ENCODE results near the gene IDH3B.

Gene IDH3B

DNA sequence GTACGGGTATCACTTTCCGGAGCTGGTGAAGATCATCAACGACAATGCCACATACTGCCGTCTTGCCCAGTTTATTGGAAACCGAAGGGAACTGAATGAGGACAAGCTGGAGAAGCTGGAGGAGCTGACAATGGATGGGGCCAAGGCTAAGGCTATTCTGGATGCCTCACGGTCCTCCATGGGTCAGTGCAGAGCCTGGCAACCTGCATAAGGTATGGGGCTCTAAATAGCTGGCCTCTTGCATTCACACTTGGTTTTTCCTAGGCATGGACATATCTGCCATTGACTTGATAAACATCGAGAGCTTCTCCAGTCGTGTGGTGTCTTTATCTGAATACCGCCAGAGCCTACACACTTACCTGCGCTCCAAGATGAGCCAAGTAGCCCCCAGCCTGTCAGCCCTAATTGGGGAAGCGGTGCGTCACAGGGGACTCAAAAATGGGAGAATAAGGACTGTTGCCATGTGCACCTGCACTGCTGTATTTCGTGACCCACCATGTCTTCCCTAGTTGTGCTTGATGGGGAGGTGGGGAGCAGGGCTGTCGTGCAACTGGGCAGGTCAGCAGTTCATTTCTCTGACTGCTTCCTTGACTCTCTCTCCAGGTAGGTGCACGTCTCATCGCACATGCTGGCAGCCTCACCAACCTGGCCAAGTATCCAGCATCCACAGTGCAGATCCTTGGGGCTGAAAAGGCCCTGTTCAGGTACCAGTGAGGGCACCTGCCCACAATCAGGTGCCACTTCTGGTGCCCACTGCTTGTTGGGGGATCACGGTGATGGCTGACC lies 8.5 kb downstream of the IDH3B start:
- DNase-seq, result no peak

DNA sequence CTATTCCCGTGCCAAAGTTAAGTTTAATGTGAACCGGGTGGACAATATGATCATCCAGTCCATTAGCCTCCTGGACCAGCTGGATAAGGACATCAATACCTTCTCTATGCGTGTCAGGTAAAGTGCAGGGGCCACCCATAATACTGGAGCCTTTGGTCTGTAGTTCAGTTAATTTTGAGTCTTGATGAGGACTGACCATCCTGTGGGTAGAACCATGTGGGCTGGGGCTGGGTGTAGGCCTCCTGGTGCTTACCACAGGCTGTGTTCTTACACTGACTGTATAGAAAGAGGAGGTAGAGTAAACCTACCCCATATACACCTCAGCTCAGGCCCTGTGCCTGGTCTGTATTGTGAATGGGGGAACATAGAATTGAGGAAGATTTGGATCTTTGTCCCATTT lies 9.2 kb downstream of the IDH3B start:
- DNase-seq, result no peak

DNA sequence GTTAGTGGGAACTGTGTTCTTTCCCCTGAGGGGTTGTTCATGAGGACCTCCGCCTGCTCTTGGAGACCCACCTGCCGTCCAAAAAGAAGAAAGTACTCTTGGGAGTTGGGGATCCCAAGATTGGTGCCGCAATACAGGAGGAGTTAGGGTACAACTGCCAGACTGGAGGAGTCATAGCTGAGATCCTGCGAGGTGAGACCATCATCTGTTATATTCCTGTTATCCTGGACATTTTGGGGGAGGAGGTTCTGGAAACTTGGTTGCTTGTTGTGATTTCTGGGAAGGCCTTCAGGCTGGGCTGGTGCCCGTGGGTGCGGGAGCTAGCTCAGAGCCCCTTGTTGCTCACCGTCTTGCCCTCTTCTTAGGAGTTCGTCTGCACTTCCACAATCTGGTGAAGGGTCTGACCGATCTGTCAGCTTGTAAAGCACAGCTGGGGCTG lies 9.6 kb downstream of the IDH3B start:
- DNase-seq, result no peak

DNA sequence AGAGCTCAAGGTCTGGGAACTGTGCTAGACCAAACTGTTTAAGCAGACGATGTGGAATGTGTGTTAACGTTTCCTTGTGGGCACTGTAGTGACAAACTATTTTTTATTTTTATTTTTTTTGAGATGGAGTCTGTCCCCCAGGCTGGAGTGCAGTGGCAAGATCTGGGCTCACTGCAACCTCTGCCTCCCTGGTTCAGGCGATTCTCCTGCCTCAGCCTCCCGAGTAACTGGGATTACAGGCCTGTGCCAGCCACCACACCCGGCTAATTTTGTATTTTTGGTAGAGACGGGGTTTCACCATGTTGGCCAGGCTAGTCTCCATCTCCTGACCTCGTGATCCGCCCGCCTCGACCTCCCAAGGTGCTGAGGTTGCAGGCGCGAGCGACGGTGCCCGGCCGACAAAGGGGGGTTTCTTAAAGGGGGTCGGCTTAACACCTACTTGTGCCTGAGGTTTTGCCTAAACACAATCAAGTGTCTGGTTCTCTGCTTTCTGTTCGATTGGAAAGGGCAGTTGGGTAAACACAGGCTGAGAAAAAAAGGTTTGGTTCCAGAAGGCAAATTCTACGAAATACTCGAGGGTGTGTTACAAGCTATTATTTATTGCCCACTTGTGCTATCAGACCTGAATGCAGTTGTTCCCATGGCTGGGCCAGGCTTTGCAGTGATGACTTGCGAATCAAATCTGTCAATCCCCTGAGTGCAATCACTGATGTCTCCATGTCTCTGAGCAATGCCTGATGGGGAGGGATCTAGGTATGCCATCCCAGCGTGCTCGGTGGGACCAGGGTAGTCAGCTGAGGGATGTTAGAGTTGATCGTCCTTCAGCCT lies 10.2 kb downstream of the IDH3B start:
- no peak for DNase-seq

DNA sequence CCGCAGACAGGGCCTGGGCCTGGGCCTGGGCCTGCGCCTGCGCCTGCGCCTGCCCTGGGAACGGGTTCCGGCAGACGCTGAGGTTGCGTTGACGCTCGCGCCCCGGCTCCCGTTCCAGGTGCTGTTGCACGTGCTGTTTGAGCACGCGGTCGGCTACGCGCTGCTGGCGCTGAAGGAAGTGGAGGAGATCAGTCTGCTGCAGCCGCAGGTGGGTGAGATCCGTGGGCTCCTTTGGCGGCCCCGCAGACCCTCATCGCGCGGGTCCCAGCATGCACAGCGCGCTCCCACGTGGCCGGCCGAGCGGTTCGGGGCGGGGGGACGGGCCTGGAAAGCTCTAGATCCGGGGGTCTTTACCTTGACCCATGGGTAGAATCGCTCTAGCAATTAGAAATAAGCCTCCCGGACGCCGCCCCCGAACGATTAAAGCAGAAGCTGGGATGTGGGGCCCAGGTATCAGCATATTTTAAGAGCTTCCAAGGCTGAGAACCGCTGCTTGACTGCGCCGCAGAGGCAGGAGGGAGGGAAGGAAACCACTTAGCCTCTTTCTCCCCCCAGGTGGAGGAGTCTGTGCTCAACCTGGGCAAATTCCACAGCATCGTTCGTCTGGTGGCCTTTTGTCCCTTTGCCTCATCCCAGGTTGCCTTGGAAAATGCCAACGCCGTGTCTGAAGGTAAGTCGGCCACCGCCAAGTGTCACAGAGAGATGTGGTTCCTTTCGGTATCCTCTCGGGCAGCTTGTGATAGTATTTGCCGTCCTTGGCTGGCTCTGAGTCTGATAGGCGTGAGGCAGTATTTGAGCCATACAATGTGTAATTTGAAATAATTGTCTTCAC lies 11.1 kb downstream of the IDH3B start:
- peak; percentile 66 for DNase-seq

DNA sequence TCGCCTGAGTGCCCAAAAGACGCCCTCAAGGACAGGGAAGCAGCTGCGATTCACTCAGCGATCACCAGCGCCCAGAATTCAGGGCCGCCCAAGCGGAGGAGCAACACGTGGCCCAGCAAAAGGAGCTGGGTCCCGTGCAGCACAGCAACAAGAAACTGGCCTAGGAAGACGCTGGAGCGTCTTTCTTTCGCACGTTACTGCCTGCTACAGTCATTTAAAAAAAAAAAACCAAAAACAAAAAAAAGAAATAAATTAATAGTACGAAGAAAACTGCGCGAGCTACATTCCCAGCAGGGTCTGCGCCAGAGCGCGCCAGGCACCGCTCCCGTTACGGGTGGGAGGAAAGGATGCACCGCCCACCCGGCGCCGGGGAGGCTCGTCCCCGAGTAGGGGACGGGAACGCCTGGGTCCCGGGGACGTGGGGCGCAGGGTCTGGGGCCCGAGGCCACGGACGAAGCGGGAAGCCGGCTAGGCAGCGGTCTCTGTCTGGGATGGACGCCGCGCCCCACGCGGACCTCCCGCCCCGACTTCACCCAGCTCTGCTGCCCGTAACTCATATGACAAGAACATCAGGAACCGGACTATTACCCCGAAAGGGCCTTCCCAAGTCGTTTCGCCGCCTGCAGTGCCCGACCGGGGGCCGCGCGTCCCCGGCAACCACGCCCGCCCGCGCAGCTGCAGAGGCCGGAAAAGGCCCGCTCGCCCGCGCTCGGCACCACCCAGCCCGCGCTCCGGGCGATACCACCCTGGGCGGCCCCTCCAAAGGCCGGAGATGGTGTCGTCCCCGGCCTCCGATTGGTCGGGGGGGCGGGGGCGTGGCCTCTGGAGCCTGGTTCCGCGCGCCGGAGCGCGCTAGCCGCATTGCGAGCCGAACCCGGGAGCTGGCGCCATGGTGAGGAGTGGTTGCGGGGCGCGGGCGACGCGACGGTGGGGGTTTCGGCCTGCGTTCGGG lies 12.0 kb downstream of the IDH3B start, which contains the start of gene NOP56:
NOP56 (plus strand) TSS at position 861 of the 952 bp plus-strand sequence; CDS start at position 890, 29 bp downstream.
- DNase-seq, result peak; percentile 97

DNA sequence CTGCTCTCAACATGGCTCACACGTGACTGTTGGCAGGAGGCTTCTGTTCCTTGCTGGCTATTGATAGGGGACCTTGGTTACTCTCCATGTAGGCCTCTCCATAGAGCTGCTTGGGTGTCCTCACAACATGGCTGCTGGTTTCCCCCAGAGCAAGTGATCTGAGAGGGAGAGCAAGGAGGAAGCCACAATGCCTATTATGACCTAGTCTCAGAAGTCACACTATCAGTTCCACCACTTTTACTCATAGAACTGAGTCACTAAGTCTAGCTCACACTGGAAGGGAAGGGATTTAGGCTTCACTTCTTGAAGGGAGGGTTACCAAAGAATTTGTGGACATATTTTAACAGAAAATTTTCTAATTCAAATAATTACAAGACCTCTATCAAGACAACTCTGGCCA lies 20.3 kb downstream of the IDH3B start:
- DNase-seq, result no peak

DNA sequence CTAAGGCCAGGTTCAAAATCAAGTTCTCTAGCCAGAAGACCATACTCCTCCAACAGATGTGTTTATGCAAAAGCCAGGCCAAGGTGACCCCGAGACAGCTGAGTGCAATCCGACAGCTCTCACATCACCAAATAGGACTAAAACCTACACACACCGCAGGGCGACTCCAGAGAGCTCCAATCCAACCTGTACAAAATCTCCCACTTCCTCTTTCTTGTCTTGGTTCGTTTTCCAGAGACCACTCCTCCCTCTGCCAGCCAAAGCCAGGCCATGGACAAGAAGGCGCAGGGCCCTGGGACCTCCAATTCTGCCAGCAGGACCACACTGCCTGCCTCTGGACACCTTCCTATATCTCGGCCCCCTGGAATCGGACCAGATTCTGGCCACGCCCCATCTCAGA lies 23.1 kb downstream of the IDH3B start:
- DNase-seq, result no peak

DNA sequence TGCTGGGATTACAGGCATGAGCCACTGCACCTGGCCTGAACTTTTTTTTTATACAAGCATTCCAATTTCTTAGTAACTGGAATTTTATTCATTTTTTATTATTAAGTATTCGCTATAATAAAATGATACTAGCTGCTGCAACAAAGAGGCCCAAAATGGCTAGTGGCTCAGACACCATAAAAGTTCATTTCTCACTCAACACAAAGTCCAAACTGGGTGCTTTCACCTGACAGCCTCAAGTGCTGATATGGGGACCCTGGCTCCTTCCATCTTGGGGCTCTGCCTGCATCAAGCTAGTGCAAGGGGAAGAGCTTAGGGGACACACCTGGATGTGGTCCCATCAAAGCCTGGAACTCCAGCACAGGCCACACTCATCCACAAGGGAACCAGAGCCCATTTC lies 23.8 kb downstream of the IDH3B start:
- DNase-seq, result no peak

DNA sequence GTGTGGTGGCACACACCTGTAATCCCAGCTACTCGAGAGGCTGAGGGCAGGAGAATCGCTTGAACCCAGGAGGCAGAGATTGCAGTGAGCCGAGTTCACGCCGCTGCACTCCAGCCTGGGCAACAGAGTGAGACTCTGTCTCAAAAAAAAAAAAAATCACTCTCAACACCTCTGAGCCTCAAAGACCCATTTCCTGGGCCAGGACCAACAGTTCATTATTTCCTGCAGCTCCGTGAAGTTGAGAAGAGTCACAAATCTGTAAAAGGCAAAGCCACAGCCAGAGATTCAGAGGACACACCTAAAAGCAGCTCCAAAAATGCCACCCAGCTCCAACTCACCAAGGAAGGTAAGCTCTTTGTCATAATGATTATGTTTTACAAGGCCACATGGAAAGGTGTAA lies 26.8 kb downstream of the IDH3B start:
- no peak for DNase-seq

DNA sequence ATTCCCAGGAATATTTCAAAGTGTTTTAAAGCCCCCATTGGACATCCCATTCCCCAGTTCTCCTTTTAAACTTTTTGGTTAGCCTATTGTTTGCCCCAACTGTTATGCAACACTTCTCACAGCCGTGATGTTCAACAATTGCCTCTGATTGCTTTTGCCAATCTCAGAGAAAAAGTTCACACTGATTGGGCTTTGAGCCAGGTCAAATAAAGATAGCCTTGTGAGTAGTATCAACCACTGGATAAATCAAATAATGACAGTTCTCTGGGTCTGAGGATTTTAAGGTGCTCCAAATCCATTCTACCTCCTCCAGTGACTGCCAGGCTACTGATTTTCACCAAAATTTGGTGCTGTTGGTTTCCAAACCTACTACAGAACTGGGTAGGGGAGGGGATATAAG lies 30.6 kb downstream of the IDH3B start:
- DNase-seq, result no peak

DNA sequence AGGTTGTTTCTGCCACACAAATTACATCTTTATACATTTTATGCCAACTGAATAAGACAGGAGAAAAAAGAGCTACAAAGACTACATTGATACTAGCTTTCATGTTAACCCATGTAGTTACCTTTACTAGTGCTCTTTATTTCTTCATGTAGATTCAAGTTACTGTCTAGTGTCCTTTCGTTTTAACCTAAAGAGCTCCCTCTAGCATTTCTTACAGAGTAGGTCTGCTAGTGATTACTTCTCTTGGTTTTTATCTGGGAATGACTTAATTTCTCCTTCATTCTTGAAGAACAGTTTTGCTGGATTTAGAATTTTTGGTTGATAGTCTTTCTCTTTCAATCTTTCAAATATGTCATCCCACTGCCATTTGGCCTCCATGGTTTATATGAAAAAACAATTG lies 32.8 kb downstream of the IDH3B start:
- no peak for DNase-seq

DNA sequence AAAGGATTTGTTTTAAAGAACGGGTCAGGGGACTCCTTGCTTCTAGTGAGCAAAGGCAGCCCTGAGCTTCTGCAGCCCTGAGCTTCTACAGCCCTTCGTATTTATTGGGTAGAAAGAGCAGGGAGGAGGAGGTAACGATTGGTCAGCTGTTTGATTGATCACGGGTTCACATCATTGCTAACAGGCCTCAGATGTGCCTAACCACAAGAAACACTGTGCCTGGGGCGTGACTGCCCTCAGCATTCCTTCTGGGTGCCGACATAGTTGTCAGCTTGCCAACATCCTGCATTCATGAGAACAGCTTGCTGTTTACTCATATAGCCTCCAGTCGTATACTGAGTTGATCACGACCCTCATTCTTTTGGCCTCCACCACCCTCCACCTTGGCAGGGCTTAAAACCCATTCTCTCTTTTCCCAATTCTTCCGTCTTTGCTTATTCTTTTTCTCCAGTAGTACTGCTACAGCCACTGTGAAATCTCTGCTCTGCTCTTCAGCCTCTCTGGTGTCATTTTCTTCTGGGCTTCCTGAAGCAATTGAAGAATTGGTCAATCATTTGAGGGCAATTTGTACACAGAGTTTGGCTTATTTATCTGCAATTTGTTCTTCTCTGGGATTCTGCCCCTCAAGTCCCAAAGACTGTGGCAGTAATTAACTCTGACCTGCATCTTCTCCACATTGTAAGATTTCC lies 37.0 kb downstream of the IDH3B start:
- DNase-seq, result no peak

DNA sequence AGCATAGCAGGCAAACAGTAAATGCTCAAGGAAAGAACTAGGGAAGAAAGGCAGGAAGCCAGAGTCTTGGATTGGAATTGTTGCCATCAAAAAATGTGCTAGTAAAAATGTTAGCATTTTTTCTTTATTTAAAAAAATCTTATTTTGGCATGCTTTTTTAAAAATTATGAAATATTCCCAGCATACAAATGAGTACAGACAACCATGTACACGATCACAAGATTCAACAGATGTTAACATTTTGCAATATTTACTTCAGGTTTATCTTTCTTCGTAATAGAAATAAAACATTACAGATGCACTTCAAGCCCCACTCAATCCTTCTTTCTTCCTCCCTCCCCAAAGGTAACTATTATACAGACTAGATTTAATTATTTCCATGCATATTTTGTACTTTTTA lies 39.0 kb downstream of the IDH3B start:
- no peak for DNase-seq

DNA sequence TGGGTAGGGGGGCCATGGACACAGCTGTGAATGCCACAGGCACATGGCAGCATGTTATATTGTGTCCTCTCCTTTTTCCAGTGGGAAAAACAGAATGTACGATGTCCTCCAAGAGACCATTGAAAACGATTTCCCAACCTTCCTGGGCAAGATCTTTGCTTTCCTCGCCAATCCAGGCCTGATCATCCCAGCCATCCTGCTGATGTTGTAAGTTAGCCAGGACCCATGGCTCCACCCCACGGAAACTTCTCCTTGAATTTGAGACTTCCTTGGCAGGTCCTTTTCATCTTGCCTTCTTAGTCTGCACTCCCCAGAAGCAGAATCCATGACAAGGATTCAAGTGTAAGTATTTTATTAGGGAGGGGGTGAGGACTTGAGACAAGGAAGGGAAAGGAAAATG lies 39.8 kb downstream of the IDH3B start:
- no peak for DNase-seq

DNA sequence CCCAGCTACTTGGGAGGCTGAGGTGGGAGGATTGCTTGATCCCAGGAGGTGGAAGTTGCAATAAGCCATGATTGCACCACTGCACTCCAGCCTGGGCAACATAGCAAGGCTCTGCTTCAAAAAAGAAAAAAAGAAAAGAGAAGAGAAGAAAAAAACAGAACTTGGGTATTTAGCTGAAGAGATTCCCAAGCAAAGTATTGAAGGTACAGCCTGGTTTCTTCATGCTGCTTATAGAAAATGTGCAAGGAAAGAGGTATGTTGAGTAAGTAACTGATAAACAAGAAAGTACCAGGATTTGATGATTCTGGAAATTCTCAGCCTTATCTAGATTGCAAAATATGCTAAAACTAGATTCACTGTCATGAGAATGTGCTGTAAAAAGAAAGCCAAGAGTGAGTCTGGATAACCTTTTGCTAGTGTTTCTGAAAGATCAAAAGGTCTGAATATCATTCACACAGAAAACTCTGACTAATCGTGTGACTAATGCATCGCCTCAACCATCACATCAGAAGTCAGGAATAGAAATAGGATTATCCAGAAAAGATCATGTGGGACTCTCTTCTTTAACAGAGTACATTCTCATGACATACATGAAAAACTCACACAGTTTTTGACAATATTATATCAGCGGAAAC lies 43.9 kb downstream of the IDH3B start:
- DNase-seq, result no peak

DNA sequence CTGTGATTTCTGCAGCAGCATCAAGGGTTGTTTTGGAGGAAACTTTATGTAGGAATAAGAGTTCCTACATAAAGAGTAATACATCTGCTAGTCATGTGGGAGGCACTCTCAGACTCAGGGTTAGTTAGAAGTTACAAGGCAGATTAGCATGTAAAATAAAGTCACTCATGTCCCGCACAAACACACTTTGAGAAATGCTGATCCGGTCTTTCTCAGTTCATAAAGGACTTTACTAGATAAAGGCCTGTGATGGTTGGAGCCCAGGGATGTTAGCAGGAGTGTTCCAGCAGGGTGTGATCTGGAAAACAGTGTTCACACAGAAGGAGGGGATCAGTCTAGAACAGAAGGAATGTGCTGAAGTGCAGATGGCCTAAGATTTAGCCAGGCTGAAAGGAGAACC lies 44.7 kb downstream of the IDH3B start:
- no peak for DNase-seq

DNA sequence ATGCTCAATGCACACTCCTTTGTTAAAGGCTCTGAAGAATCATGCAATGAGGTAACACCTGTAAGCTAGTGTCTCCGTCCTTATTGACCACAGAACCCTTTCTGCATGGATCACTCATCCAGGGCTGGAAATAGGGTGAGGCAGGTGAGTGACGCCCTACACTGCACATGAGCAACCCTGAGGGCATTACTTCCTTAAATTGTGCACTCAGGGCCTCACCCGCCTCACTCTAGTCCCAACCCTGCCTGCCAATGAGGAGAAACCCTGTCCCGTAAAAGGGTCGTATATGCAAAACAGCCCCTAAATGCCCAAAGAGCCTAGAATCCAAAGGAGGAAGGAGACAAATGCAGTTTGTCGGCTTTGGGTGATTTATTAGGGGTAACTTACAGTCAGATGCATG lies 45.2 kb downstream of the IDH3B start:
- no peak for DNase-seq

DNA sequence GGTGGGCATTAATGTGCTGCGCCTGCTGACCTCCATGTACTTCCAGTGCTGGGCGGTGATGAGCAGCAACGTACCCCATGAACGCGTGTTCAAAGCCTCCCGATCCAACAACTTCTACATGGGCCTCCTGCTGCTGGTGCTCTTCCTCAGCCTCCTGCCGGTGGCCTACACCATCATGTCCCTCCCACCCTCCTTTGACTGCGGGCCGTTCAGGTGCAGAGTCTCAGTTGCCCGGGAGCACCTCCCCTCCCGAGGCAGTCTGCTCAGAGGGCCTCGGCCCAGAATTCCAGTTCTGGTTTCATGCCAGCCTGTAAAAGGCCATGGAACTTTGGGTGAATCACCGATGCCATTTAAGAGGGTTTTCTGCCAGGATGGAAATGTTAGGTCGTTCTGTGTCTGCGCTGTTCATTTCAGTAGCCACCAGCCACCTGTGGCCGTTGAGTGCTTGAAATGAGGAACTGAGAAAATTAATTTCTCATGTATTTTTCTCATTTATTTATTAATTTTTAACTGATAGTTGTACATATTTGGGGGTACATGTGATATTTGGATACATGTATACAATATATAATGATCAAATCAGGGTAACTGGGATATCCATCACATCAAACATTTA lies 46.8 kb downstream of the IDH3B start:
- DNase-seq, result no peak

DNA sequence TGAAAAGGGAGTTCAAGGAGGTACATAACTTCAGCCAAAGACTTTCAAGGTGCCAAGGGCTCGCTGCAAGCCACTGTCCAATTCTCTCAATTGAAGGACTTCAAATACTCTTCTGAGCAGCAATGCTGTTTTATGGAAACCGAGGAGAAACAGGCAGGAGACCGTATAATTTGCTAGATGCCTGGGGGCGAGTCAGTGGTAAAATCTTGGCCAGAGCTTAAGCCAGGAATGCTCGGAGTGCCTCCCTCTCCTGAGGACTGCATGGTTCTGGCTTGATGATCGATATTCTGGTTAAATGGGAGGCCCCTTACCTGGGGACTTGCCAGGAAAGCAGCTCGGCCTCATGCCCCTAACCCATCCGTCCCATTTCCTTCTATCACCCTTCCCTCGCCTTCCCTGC lies 47.4 kb downstream of the IDH3B start:
- DNase-seq, result no peak

DNA sequence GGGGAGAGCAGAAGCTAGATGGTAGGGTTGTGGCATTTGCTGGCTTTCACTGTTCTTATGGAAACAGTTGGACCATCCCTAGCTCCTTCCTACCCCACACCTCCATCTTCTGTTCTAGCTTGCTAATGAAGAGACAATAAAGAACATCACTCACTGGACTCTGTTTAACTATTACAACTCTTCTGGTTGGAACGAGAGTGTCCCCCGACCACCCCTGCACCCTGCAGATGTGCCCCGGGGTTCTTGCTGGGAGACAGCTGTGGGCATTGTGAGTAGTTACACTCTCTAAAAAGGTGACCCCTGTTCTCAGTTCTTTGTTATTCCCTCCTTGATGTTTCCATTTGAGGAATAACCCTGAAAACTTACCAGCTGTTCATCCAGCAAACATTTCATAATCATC lies 51.9 kb downstream of the IDH3B start:
- no peak for DNase-seq

All from stimulated activated CD8-positive, alpha-beta memory T cell treated with anti-CD3 and anti-CD28 coated beads, Interleukin-4, amount 100 ng/mL, for 48 hours (primary cell).